HuH-7.5 (cell line): ENCODE data around the gene ALDH1L1.

Experiments
- DNase-seq: peaks from one replicate; pipeline ENCODE4 v3.0.0; 2011; ENCODE audit warnings: low spot score

Gene ALDH1L1

GRCh38 chr3:126134219-126134975 lies 46.0 kb downstream of the ALDH1L1 start:
- DNase-seq = peak; percentile 59

- DNase-seq = no peak
Measured at GRCh38 chr3:126133606-126134005, 46.8 kb downstream of the ALDH1L1 start.

GRCh38 chr3:126132751-126133511 lies 47.5 kb downstream of the ALDH1L1 start:
- no peak for DNase-seq

GRCh38 chr3:126131881-126132750 lies 48.3 kb downstream of the ALDH1L1 start:
- no peak for DNase-seq

GRCh38 chr3:126130981-126131745 lies 49.2 kb downstream of the ALDH1L1 start:
- no peak for DNase-seq

GRCh38 chr3:126130081-126130855 lies 50.1 kb downstream of the ALDH1L1 start:
- no peak for DNase-seq

- no peak for DNase-seq
Measured at GRCh38 chr3:126129398-126129891, 50.9 kb downstream of the ALDH1L1 start.

- DNase-seq = no peak
Measured at GRCh38 chr3:126128504-126129397, 51.6 kb downstream of the ALDH1L1 start.

GRCh38 chr3:126127904-126128303 lies 52.5 kb downstream of the ALDH1L1 start:
- DNase-seq = no peak

GRCh38 chr3:126127452-126127851 lies 52.9 kb downstream of the ALDH1L1 start:
- DNase-seq = no peak

GRCh38 chr3:126126811-126127431 lies 53.5 kb downstream of the ALDH1L1 start:
- DNase-seq = no peak

- DNase-seq = no peak
Measured at GRCh38 chr3:126126286-126126685, 54.1 kb downstream of the ALDH1L1 start.

- DNase-seq = no peak
Measured at GRCh38 chr3:126125781-126126251, 54.6 kb downstream of the ALDH1L1 start.

- no peak for DNase-seq
Measured at GRCh38 chr3:126125341-126125740, 55.0 kb downstream of the ALDH1L1 start.

GRCh38 chr3:126124896-126125295 lies 55.5 kb downstream of the ALDH1L1 start:
- no peak for DNase-seq

- no peak for DNase-seq
Measured at GRCh38 chr3:126124148-126124868, 56.1 kb downstream of the ALDH1L1 start.

GRCh38 chr3:126121632-126122031 lies 58.8 kb downstream of the ALDH1L1 start:
- no peak for DNase-seq

- DNase-seq = no peak
Measured at GRCh38 chr3:126121074-126121473, 59.3 kb downstream of the ALDH1L1 start.
